Psoas muscle (tissue), 8 donors: ENCODE results near the gene PGM1. TPM values are rescaled to one million over a fixed set of nuclear protein-coding genes. Genes with fewer than 3 reads are reported as not detected.

Source experiments
- ATAC-seq, 4 donors: fragments of 200-7000 bp; cut with Tn5 transposase; one replicate each; pipeline ENCODE4 v1.9.1; 2020; ENCODE audit warnings: moderate library complexity in 3 of 4, mild to moderate bottlenecking in 2 of 4
- DNase-seq, 2 donors: peaks; one replicate each; pipeline ENCODE4 v3.0.0-alpha.2; 2020
- H3K27ac ChIP-seq: fragments of 200-600 bp; one replicate; pipeline ENCODE4 v1.8.0; 2022
- H3K27me3 ChIP-seq, 3 donors: fragments of 200-600 bp in 1 of 3; one replicate each; pipeline versions ENCODE4 v1.6.1 to v1.8.0; 2013 to 2022; ENCODE audit warnings: low read length in 2 of 3, mild to moderate bottlenecking in 2 of 3, moderate library complexity in 1 of 3; ENCODE audit not compliant: insufficient read depth in 3 of 3
- H3K36me3 ChIP-seq, 2 donors: fragments of 200-600 bp in 1 of 2; one replicate each; pipeline versions ENCODE4 v1.6.1 to v1.8.0; 2013 to 2022; ENCODE audit warnings: low read depth in 1 of 2, mild to moderate bottlenecking in 1 of 2, moderate library complexity in 1 of 2; ENCODE audit not compliant: insufficient read depth in 1 of 2
- H3K4me1 ChIP-seq: fragments of 200-600 bp; one replicate; pipeline ENCODE4 v1.8.0; 2022
- H3K4me3 ChIP-seq: fragments of 200-600 bp; one replicate; pipeline ENCODE4 v1.8.0; 2022; ENCODE audit warnings: mild to moderate bottlenecking
- H3K9me3 ChIP-seq: fragments of 200-600 bp; one replicate; pipeline ENCODE4 v1.8.0; 2022
- CTCF ChIP-seq: fragments of 200-600 bp; IDR thresholded peaks from one replicate; pipeline ENCODE4 v1.8.0; 2022; ENCODE audit warnings: antibody characterized with exemption
- WGBS, 3 donors: extraction: QIAGEN DNeasy Blood & Tissue Kit; methylation state at CpG; one replicate each; pipeline versions ENCODE4 v1.1.6 to v1.1.7; 2013; 5-methylcytosine and 5-hydroxymethylcytosine counted together
- intact Hi-C, 2 donors: fragments of 100-400 bp; cut with DNase I; formaldehyde crosslinking; loops; one replicate each; pipeline versions ENCODE4 v1.11.0 to v1.14.2; 2022
- polyA plus RNA-seq, 3 donors: library from polyadenylated mRNA; stranded (reverse); fragments of 200-250 nt; gene quantifications; one replicate each; pipeline ENCODE4 v1.2.3, GENCODE V29; 2013
- total RNA-seq, 4 donors: library from RNA; stranded (reverse); fragmentation: NEBNext Ultra II Directional in 2 of 4; extraction: Animal tissue kit (Norgen Biotek cat#: 25700) in 2 of 4; gene quantifications; one replicate each; pipeline versions ENCODE4 v1.2.1 to v1.2.4, GENCODE V29; 2021 to 2023
- donor health status: healthy with polysubstance abuse.
- donor health status: DM: no; HTN: no; CAD: no; lungs with moderate emphysema.
- donor health status: Bipolar disorder and iron deficiency.
- donor health status: healthy.
- donor health status: DM: yes; HTN: yes; CAD: no.
- donor health status: DM: no; HTN: no; CAD: no.
- donor health status: DM: no; HTN: no; CAD: no.
- donor health status: DM: yes; HTN: yes; CAD: no.

The PGM1 gene
- total and polyA plus RNA-seq, 7 donors: 59.6 to 543 (median 364) TPM

- DNase-seq (no peak), ATAC-seq (no peak)
- no peak overlapping the region for H3K27ac ChIP-seq
- H3K36me3 ChIP-seq: no peaks in the 10 kb centered on the region
- no peak for TF ChIP-seq CTCF
- intact Hi-C loops: no loop called here
- H3K4me3 ChIP-seq: no peak overlapping the region
- no peaks in the 10 kb centered on the region for H3K9me3 ChIP-seq
- 81 to 95% (median 86%) methylated on average over 3 of the region's 3 CpGs for WGBS, 3 donors
- H3K4me1 ChIP-seq: no peaks in the 10 kb centered on the region
- no peaks in the 10 kb centered on the region for H3K27me3 ChIP-seq
These were observed 86.4 kb downstream of the PGM1 start for GRCh38 chr1:63679589-63679988.

GRCh38 chr1:63682936-63683335 lies 89.7 kb downstream of the PGM1 start:
- intact Hi-C loops: loop anchor here in 1 of 2 donors (5.0 kb wide), 1 partner anchor 66 kb away; no protein-coding TSS in a partner anchor
- DNase-seq (no peak), ATAC-seq (no peak)
- H3K27ac ChIP-seq: no peak overlapping the region
- no peaks in the 10 kb centered on the region for H3K27me3 ChIP-seq
- H3K9me3 ChIP-seq: no peaks in the 10 kb centered on the region
- no peaks in the 10 kb centered on the region for H3K4me1 ChIP-seq
- no peak for TF ChIP-seq CTCF
- no peaks in the 10 kb centered on the region for H3K36me3 ChIP-seq
- 76 to 94% (median 87%) methylated on average over 5 of the region's 5 CpGs for WGBS, 3 donors
- H3K4me3 ChIP-seq: no peak overlapping the region

GRCh38 chr1:63683759-63684158 lies 90.5 kb downstream of the PGM1 start:
- no peaks in the 10 kb centered on the region for H3K4me1 ChIP-seq
- no peak overlapping the region for H3K4me3 ChIP-seq
- H3K36me3 ChIP-seq: no peaks in the 10 kb centered on the region
- DNase-seq (no peak), ATAC-seq (no peak)
- no peak overlapping the region for H3K27ac ChIP-seq
- no peak for TF ChIP-seq CTCF
- H3K27me3 ChIP-seq: no peaks in the 10 kb centered on the region
- WGBS, 3 donors: 86 to 93% (median 90%) methylated on average over 3 of the region's 3 CpGs
- intact Hi-C loops: loop anchor here in 1 of 2 donors (5.0 kb wide), 1 partner anchor 66 kb away; no protein-coding TSS in a partner anchor
- no peaks in the 10 kb centered on the region for H3K9me3 ChIP-seq

GRCh38 chr1:63686696-63687095 lies 93.5 kb downstream of the PGM1 start:
- ATAC-seq (no peak), DNase-seq (no peak)
- Histone ChIP-seq H3K27me3 (no peaks in the 10 kb centered on the region), H3K4me3 (no peak overlapping the region), H3K36me3 (no peaks in the 10 kb centered on the region), H3K4me1 (no peaks in the 10 kb centered on the region), H3K9me3 (no peaks in the 10 kb centered on the region), H3K27ac (no peak overlapping the region)
- intact Hi-C loops: no loop called here
- TF ChIP-seq CTCF: no peak
- 96 to 100% (median 98%) methylated on average over 1 of the region's 1 CpG for WGBS, 3 donors

GRCh38 chr1:63688302-63688890 lies 95.2 kb downstream of the PGM1 start:
- ATAC-seq: no peak
- Histone ChIP-seq H3K4me3 (no peak overlapping the region), H3K4me1 (peaks cover 5% of the 10 kb centered on the region), H3K9me3 (no peaks in the 10 kb centered on the region), H3K27ac (no peak overlapping the region), H3K36me3 (no peaks in the 10 kb centered on the region), H3K27me3 (no peaks in the 10 kb centered on the region)
- intact Hi-C loops: no loop called here
- 77 to 81% (median 77%) methylated on average over 6 of the region's 6 CpGs for WGBS, 3 donors
- no peak for DNase-seq
- no peak for TF ChIP-seq CTCF
